ENCODE data around the gene LTB4R2.
"Not testable (repeated sequence)": the region's sequence is repeated elsewhere in the genome, so short reads cannot be mapped to it uniquely, and the experiment has no call there.

Gene LTB4R2

GRCh38 chr14:24327914-24328313 lies 18.0 kb downstream of the LTB4R2 start:
- peak; percentile 48 for DNase-seq (ENCODE audit: low read depth)
- H3K36me3 ChIP-seq (ENCODE audit: control insufficient read depth, insufficient read depth, low read length, severe bottlenecking), result not testable (repeated sequence)
- peaks cover 11% of the 10 kb centered on the region for H3K4me1 ChIP-seq (ENCODE audit: control insufficient read depth, insufficient read depth, low read length)

GRCh38 chr14:24329073-24329663 lies 19.2 kb downstream of the LTB4R2 start:
- no peaks in the 10 kb centered on the region for H3K36me3 ChIP-seq (ENCODE audit: control insufficient read depth, insufficient read depth, low read length, severe bottlenecking)
- H3K9me3 ChIP-seq (ENCODE audit: control insufficient read depth, low read length), result no peaks in the 10 kb centered on the region
- DNase-seq (ENCODE audit: low read depth), result no peak
- H3K9ac ChIP-seq (ENCODE audit: low read length), result no peak overlapping the region
- peaks cover 7% of the 10 kb centered on the region for H3K27me3 ChIP-seq (replicated peaks; ENCODE audit: control insufficient read depth, insufficient read depth, low read length)
- H3K4me3 ChIP-seq (ENCODE audit: low read length), result no peak overlapping the region
- H3K4me1 ChIP-seq (ENCODE audit: control insufficient read depth, insufficient read depth, low read length), result peaks cover 16% of the 10 kb centered on the region

More at GRCh38 chr14:24327914-24328313, 18.0 kb downstream of the LTB4R2 start:
- H3K9me3 ChIP-seq (ENCODE audit: control insufficient read depth, low read length); H3K9ac ChIP-seq (ENCODE audit: low read length); H3K4me3 ChIP-seq (ENCODE audit: low read length); H3K27me3 ChIP-seq (replicated peaks; ENCODE audit: control insufficient read depth, insufficient read depth, low read length): not testable (repeated sequence)

- peaks cover 7% of the 10 kb centered on the region for H3K27me3 ChIP-seq (replicated peaks; ENCODE audit: control insufficient read depth, insufficient read depth, low read length)
- peaks cover 22% of the 10 kb centered on the region for H3K4me1 ChIP-seq (ENCODE audit: control insufficient read depth, insufficient read depth, low read length)
- no peak overlapping the region for H3K9ac ChIP-seq (ENCODE audit: low read length)
- no peaks in the 10 kb centered on the region for H3K9me3 ChIP-seq (ENCODE audit: control insufficient read depth, low read length)
- DNase-seq (ENCODE audit: low read depth), result no peak
- no peak overlapping the region for H3K4me3 ChIP-seq (ENCODE audit: low read length)
- no peaks in the 10 kb centered on the region for H3K36me3 ChIP-seq (ENCODE audit: control insufficient read depth, insufficient read depth, low read length, severe bottlenecking)
These were observed 19.8 kb downstream of the LTB4R2 start for GRCh38 chr14:24329736-24330135.

- Histone ChIP-seq H3K36me3 (ENCODE audit: control insufficient read depth, insufficient read depth, low read length, severe bottlenecking) (no peaks in the 10 kb centered on the region), H3K4me1 (ENCODE audit: control insufficient read depth, insufficient read depth, low read length) (peaks cover 23% of the 10 kb centered on the region), H3K27me3 (replicated peaks; ENCODE audit: control insufficient read depth, insufficient read depth, low read length) (peaks cover 4% of the 10 kb centered on the region), H3K4me3 (ENCODE audit: low read length) (no peak overlapping the region), H3K9ac (ENCODE audit: low read length) (no peak overlapping the region), H3K9me3 (ENCODE audit: control insufficient read depth, low read length) (no peaks in the 10 kb centered on the region)
- DNase-seq (ENCODE audit: low read depth), result no peak
These were observed 21.2 kb downstream of the LTB4R2 start for GRCh38 chr14:24330973-24331674.

GRCh38 chr14:24331731-24332267 lies 21.9 kb downstream of the LTB4R2 start:
- no peaks in the 10 kb centered on the region for H3K9me3 ChIP-seq (ENCODE audit: control insufficient read depth, low read length)
- no peak overlapping the region for H3K9ac ChIP-seq (ENCODE audit: low read length)
- no peak for DNase-seq (ENCODE audit: low read depth)
- no peak overlapping the region for H3K4me3 ChIP-seq (ENCODE audit: low read length)
- no peaks in the 10 kb centered on the region for H3K36me3 ChIP-seq (ENCODE audit: control insufficient read depth, insufficient read depth, low read length, severe bottlenecking)
- H3K27me3 ChIP-seq (replicated peaks; ENCODE audit: control insufficient read depth, insufficient read depth, low read length), result peaks cover 2% of the 10 kb centered on the region
- H3K4me1 ChIP-seq (ENCODE audit: control insufficient read depth, insufficient read depth, low read length), result peaks cover 23% of the 10 kb centered on the region

- Histone ChIP-seq H3K36me3 (ENCODE audit: control insufficient read depth, insufficient read depth, low read length, severe bottlenecking) (no peaks in the 10 kb centered on the region), H3K27me3 (replicated peaks; ENCODE audit: control insufficient read depth, insufficient read depth, low read length) (peaks cover 2% of the 10 kb centered on the region), H3K4me3 (ENCODE audit: low read length) (no peak overlapping the region), H3K9me3 (ENCODE audit: control insufficient read depth, low read length) (no peaks in the 10 kb centered on the region), H3K4me1 (ENCODE audit: control insufficient read depth, insufficient read depth, low read length) (peaks cover 23% of the 10 kb centered on the region), H3K9ac (ENCODE audit: low read length) (no peak overlapping the region)
- peak; percentile 85 for DNase-seq (ENCODE audit: low read depth)
These were observed 22.5 kb downstream of the LTB4R2 start for GRCh38 chr14:24332268-24332993.

- DNase-seq (ENCODE audit: low read depth), result peak; percentile 38
- Histone ChIP-seq H3K36me3 (ENCODE audit: control insufficient read depth, insufficient read depth, low read length, severe bottlenecking) (no peaks in the 10 kb centered on the region), H3K4me3 (ENCODE audit: low read length) (peak within 1 kb of the TSS; percentile 65), H3K4me1 (ENCODE audit: control insufficient read depth, insufficient read depth, low read length) (peaks cover 33% of the 10 kb centered on the region), H3K27me3 (replicated peaks; ENCODE audit: control insufficient read depth, insufficient read depth, low read length) (peaks cover 7% of the 10 kb centered on the region), H3K9me3 (ENCODE audit: control insufficient read depth, low read length) (no peaks in the 10 kb centered on the region), H3K9ac (ENCODE audit: low read length) (peak within 1 kb of the TSS; percentile 53)
These were observed 24.7 kb downstream of the LTB4R2 start, which contains the start of gene ADCY4 for GRCh38 chr14:24334431-24335291. Gene ADCY4, minus strand, starts transcription at chr14:24335071. Its CDS starts 419 bp downstream, at chr14:24334652.

GRCh38 chr14:24335461-24336171 lies 25.7 kb downstream of the LTB4R2 start:
- no peaks in the 10 kb centered on the region for H3K36me3 ChIP-seq (ENCODE audit: control insufficient read depth, insufficient read depth, low read length, severe bottlenecking)
- H3K27me3 ChIP-seq (replicated peaks; ENCODE audit: control insufficient read depth, insufficient read depth, low read length), result peaks cover 7% of the 10 kb centered on the region
- no peak overlapping the region for H3K9ac ChIP-seq (ENCODE audit: low read length)
- DNase-seq (ENCODE audit: low read depth), result no peak
- H3K9me3 ChIP-seq (ENCODE audit: control insufficient read depth, low read length), result no peaks in the 10 kb centered on the region
- peaks cover 33% of the 10 kb centered on the region for H3K4me1 ChIP-seq (ENCODE audit: control insufficient read depth, insufficient read depth, low read length)
- no peak overlapping the region for H3K4me3 ChIP-seq (ENCODE audit: low read length)

- Histone ChIP-seq H3K4me1 (ENCODE audit: control insufficient read depth, insufficient read depth, low read length) (peaks cover 27% of the 10 kb centered on the region), H3K36me3 (ENCODE audit: control insufficient read depth, insufficient read depth, low read length, severe bottlenecking) (no peaks in the 10 kb centered on the region), H3K4me3 (ENCODE audit: low read length) (no peak overlapping the region), H3K27me3 (replicated peaks; ENCODE audit: control insufficient read depth, insufficient read depth, low read length) (peaks cover 4% of the 10 kb centered on the region), H3K9me3 (ENCODE audit: control insufficient read depth, low read length) (no peaks in the 10 kb centered on the region), H3K9ac (ENCODE audit: low read length) (no peak overlapping the region)
- DNase-seq (ENCODE audit: low read depth), result no peak
These were observed 27.3 kb downstream of the LTB4R2 start for GRCh38 chr14:24337144-24337823.

- H3K27me3 ChIP-seq (replicated peaks; ENCODE audit: control insufficient read depth, insufficient read depth, low read length), result peaks cover 4% of the 10 kb centered on the region
- no peak overlapping the region for H3K4me3 ChIP-seq (ENCODE audit: low read length)
- no peak for DNase-seq (ENCODE audit: low read depth)
- peaks cover 22% of the 10 kb centered on the region for H3K4me1 ChIP-seq (ENCODE audit: control insufficient read depth, insufficient read depth, low read length)
- H3K9ac ChIP-seq (ENCODE audit: low read length), result no peak overlapping the region
- no peaks in the 10 kb centered on the region for H3K9me3 ChIP-seq (ENCODE audit: control insufficient read depth, low read length)
- no peaks in the 10 kb centered on the region for H3K36me3 ChIP-seq (ENCODE audit: control insufficient read depth, insufficient read depth, low read length, severe bottlenecking)
These were observed 27.9 kb downstream of the LTB4R2 start for GRCh38 chr14:24337824-24338175.

All from adipocyte (in vitro differentiated cells).